ENCODE data around the gene ZP3.

DNA sequence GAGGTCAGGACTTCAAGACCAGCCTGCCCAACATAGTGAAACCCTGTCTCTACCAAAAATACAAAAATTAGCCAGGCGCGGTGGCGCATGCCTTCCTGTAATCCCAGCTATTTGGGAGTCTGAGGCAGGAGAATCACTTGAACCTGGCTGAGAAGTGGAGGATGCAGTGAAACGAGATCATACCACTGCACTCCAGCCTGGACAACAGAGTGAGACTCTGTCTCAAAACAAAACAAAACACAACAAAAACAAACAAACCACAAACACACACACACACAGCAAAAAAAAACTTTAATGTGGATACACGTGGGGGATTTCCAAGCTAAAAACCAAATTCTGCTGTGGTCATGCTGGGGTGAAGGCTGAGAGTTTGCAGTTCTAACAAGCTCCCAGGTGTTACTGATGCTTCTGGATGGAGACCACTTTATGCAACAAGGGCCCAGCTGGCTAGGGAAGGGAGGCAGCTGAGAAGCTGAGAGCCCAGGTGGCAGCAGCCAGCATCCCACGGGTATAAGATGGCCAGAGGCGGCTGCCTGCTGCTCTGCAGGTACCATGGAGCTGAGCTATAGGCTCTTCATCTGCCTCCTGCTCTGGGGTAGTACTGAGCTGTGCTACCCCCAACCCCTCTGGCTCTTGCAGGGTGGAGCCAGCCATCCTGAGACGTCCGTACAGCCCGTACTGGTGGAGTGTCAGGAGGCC, at the start of gene ZP3:
- TF ChIP-seq, protein P1, sequence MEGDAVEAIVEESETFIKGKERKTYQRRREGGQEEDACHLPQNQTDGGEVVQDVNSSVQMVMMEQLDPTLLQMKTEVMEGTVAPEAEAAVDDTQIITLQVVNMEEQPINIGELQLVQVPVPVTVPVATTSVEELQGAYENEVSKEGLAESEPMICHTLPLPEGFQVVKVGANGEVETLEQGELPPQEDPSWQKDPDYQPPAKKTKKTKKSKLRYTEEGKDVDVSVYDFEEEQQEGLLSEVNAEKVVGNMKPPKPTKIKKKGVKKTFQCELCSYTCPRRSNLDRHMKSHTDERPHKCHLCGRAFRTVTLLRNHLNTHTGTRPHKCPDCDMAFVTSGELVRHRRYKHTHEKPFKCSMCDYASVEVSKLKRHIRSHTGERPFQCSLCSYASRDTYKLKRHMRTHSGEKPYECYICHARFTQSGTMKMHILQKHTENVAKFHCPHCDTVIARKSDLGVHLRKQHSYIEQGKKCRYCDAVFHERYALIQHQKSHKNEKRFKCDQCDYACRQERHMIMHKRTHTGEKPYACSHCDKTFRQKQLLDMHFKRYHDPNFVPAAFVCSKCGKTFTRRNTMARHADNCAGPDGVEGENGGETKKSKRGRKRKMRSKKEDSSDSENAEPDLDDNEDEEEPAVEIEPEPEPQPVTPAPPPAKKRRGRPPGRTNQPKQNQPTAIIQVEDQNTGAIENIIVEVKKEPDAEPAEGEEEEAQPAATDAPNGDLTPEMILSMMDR (IDR thresholded peaks at IDR 0.05; ENCODE audit: low read depth, low read length, missing input control), result no peak
- TF ChIP-seq, protein P2, sequence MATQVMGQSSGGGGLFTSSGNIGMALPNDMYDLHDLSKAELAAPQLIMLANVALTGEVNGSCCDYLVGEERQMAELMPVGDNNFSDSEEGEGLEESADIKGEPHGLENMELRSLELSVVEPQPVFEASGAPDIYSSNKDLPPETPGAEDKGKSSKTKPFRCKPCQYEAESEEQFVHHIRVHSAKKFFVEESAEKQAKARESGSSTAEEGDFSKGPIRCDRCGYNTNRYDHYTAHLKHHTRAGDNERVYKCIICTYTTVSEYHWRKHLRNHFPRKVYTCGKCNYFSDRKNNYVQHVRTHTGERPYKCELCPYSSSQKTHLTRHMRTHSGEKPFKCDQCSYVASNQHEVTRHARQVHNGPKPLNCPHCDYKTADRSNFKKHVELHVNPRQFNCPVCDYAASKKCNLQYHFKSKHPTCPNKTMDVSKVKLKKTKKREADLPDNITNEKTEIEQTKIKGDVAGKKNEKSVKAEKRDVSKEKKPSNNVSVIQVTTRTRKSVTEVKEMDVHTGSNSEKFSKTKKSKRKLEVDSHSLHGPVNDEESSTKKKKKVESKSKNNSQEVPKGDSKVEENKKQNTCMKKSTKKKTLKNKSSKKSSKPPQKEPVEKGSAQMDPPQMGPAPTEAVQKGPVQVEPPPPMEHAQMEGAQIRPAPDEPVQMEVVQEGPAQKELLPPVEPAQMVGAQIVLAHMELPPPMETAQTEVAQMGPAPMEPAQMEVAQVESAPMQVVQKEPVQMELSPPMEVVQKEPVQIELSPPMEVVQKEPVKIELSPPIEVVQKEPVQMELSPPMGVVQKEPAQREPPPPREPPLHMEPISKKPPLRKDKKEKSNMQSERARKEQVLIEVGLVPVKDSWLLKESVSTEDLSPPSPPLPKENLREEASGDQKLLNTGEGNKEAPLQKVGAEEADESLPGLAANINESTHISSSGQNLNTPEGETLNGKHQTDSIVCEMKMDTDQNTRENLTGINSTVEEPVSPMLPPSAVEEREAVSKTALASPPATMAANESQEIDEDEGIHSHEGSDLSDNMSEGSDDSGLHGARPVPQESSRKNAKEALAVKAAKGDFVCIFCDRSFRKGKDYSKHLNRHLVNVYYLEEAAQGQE (IDR thresholded peaks at IDR 0.05), result no peak
- TF ChIP-seq RAD21 (IDR thresholded peaks at IDR 0.05), result no peak
- TF ChIP-seq SP1 (IDR thresholded peaks at IDR 0.05), result no peak
- TF ChIP-seq TAF1 (conservative IDR thresholded peaks at IDR 0.05), result no peak
- no peak for TF ChIP-seq YY1 (IDR thresholded peaks at IDR 0.05)
- no peak for TF ChIP-seq RXRA (IDR thresholded peaks at IDR 0.05)
- TF ChIP-seq FOXA2 (IDR thresholded peaks at IDR 0.05), result no peak
